Uterus (tissue), 4 donors: Measurements from ENCODE around the gene BTBD16. TPM values are rescaled to one million over a fixed set of nuclear protein-coding genes. Genes with fewer than 3 reads are reported as not detected.

Experiments
- DNase-seq, 2 donors: peaks; one replicate each; pipeline ENCODE4 v3.0.0-alpha.2; 2019 to 2020
- H3K27ac ChIP-seq, 2 donors: fragments of 200-600 bp; sonication (generic); 1 replicate in 1 of 2; 2 replicates in 1 of 2; pipeline ENCODE4 v1.5.1; 2016 to 2018
- H3K27me3 ChIP-seq, 2 donors: fragments of 200-600 bp; sonication (generic); one replicate each; pipeline ENCODE4 v1.5.1; 2018 to 2019; ENCODE audit warnings: control low read depth in 1 of 2
- H3K36me3 ChIP-seq, 2 donors: fragments of 200-600 bp; sonication (generic); one replicate each; pipeline ENCODE4 v1.5.1; 2019; ENCODE audit warnings: control low read depth in 1 of 2
- H3K4me1 ChIP-seq, 2 donors: fragments of 200-600 bp; sonication (generic); one replicate each; pipeline ENCODE4 v1.5.1; 2018 to 2019; ENCODE audit warnings: control low read depth in 1 of 2
- H3K4me3 ChIP-seq, 2 donors: fragments of 200-600 bp; sonication (generic); 1 replicate in 1 of 2; 2 replicates in 1 of 2; pipeline ENCODE4 v1.5.1; 2018 to 2019; ENCODE audit warnings: mild to moderate bottlenecking in 1 of 2
- H3K9me3 ChIP-seq, 2 donors: fragments of 200-600 bp; sonication (generic); one replicate each; pipeline ENCODE4 v1.5.1; 2019; ENCODE audit warnings: control low read depth in 1 of 2
- CTCF ChIP-seq, 4 experiments: fragments of 200-600 bp in 2 of 4; fragments of 450-650 bp in 2 of 4; sonication (generic) in 2 of 4; IDR thresholded peaks; one replicate each; pipeline ENCODE4 v1.5.1; 2016 to 2019; ENCODE audit warnings: antibody characterized with exemption in 4 of 4, mild to moderate bottlenecking in 2 of 4, moderate library complexity in 1 of 4
- POLR2A ChIP-seq, 2 donors: fragments of 450-650 bp; IDR thresholded peaks; one replicate each; pipeline ENCODE4 v1.6.1; 2016; ENCODE audit warnings: antibody characterized with exemption in 2 of 2, mild to moderate bottlenecking in 1 of 2, moderate library complexity in 1 of 2
- intact Hi-C: fragments of 100-400 bp; cut with DNase I; formaldehyde crosslinking; loops from one replicate; pipeline ENCODE4 v1.15.1; 2023; ENCODE audit warnings: low total_unique reads
- total RNA-seq, 4 donors: library from RNA; depleted of rRNA in 3 of 4; stranded (reverse); fragments of >200 nt in 3 of 4; gene quantifications; one replicate each; pipeline versions ENCODE4 v1.1.0 to v1.2.4, GENCODE V29; 2014 to 2023
- donor health status: DM: yes; HTN: yes; CAD: no.

The BTBD16 gene
- total RNA-seq, 4 donors from 2014 or later = 0.14 to 0.46 TPM; not detected in 2

GRCh38 chr10:122264436-122264835 lies 6.7 kb upstream of the BTBD16 start:
- no peak for TF ChIP-seq POLR2A (IDR thresholded peaks at IDR 0.05)
- no peak for TF ChIP-seq CTCF (IDR thresholded peaks at IDR 0.05)
- no peaks in the 10 kb centered on the region for H3K27me3 ChIP-seq
- no peaks in the 10 kb centered on the region for H3K9me3 ChIP-seq
- DNase-seq = no peak
- H3K4me3 ChIP-seq = no peak overlapping the region
- H3K4me1 ChIP-seq = no peaks in the 10 kb centered on the region
- no peak overlapping the region for H3K27ac ChIP-seq
- intact Hi-C loops = no loop called here
- no peaks in the 10 kb centered on the region for H3K36me3 ChIP-seq

- no peaks in the 10 kb centered on the region for H3K4me1 ChIP-seq
- intact Hi-C loops = no loop called here
- no peaks in the 10 kb centered on the region for H3K9me3 ChIP-seq
- DNase-seq = no peak
- H3K4me3 ChIP-seq = no peak overlapping the region
- no peaks in the 10 kb centered on the region for H3K36me3 ChIP-seq
- no peak overlapping the region for H3K27ac ChIP-seq
- H3K27me3 ChIP-seq = no peaks in the 10 kb centered on the region
- TF ChIP-seq POLR2A (IDR thresholded peaks at IDR 0.05) = no peak
- TF ChIP-seq CTCF (IDR thresholded peaks at IDR 0.05) = no peak
Measured at GRCh38 chr10:122264931-122265330, 6.2 kb upstream of the BTBD16 start.

- no peak for DNase-seq
- no peak overlapping the region for H3K4me3 ChIP-seq
- TF ChIP-seq POLR2A (IDR thresholded peaks at IDR 0.05) = no peak
- no peak for TF ChIP-seq CTCF (IDR thresholded peaks at IDR 0.05)
- no peaks in the 10 kb centered on the region for H3K36me3 ChIP-seq
- no peaks in the 10 kb centered on the region for H3K9me3 ChIP-seq
- no peak overlapping the region for H3K27ac ChIP-seq
- intact Hi-C loops = no loop called here
- H3K4me1 ChIP-seq = no peaks in the 10 kb centered on the region
- H3K27me3 ChIP-seq = no peaks in the 10 kb centered on the region
Measured at GRCh38 chr10:122265896-122266295, 5.2 kb upstream of the BTBD16 start.

- peak; percentile 56 to 87 (median 72) for TF ChIP-seq CTCF (IDR thresholded peaks at IDR 0.05)
- no peak for TF ChIP-seq POLR2A (IDR thresholded peaks at IDR 0.05)
- Histone ChIP-seq H3K36me3 (no peaks in the 10 kb centered on the region), H3K9me3 (no peaks in the 10 kb centered on the region), H3K4me3 (no peak overlapping the region), H3K4me1 (no peaks in the 10 kb centered on the region), H3K27ac (no peak overlapping the region), H3K27me3 (no peaks in the 10 kb centered on the region)
- intact Hi-C loops = no loop called here
- peak; percentile 33 to 41 for DNase-seq
Measured at GRCh38 chr10:122267849-122268737, 3.0 kb upstream of the BTBD16 start.

GRCh38 chr10:122269059-122269687 lies 1.9 kb upstream of the BTBD16 start:
- intact Hi-C loops = no loop called here
- Histone ChIP-seq H3K4me3 (no peak overlapping the region), H3K27ac (no peak overlapping the region), H3K4me1 (no peaks in the 10 kb centered on the region), H3K36me3 (no peaks in the 10 kb centered on the region), H3K27me3 (no peaks in the 10 kb centered on the region), H3K9me3 (no peaks in the 10 kb centered on the region)
- TF ChIP-seq POLR2A (IDR thresholded peaks at IDR 0.05) = no peak
- no peak for TF ChIP-seq CTCF (IDR thresholded peaks at IDR 0.05)
- DNase-seq = no peak
